GM13977 (cell line): ENCODE measurements around the gene SEPTIN2.

Source experiments
- DNase-seq: peaks from one replicate; pipeline ENCODE4 v3.0.0; 2012; ENCODE audit warnings: low spot score
- in situ Hi-C: fragments of 300-500 bp; cut with MboI; formaldehyde crosslinking; loops from one replicate; pipeline ENCODE4 v1.12.0; 2022; ENCODE audit warnings: low sequenced_read_pairs, low pct_unique_long_range_greater_than_20kb, mixed read lengths, inconsistent platforms; ENCODE audit not compliant: unreplicated experiment
- TF ChIP-seq, protein P1 (sequence below): IDR thresholded peaks from 2 replicates; pipeline ENCODE4 v1.5.1; 2012; ENCODE audit warnings: mild to moderate bottlenecking, control low read depth; ENCODE audit not compliant: insufficient read depth; ENCODE audit errors: extremely low read depth, missing control alignments

SEPTIN2 gene

GRCh38 chr2:241329669-241330615, 14.2 kb downstream of the SEPTIN2 start:
- TF ChIP-seq, protein P1, sequence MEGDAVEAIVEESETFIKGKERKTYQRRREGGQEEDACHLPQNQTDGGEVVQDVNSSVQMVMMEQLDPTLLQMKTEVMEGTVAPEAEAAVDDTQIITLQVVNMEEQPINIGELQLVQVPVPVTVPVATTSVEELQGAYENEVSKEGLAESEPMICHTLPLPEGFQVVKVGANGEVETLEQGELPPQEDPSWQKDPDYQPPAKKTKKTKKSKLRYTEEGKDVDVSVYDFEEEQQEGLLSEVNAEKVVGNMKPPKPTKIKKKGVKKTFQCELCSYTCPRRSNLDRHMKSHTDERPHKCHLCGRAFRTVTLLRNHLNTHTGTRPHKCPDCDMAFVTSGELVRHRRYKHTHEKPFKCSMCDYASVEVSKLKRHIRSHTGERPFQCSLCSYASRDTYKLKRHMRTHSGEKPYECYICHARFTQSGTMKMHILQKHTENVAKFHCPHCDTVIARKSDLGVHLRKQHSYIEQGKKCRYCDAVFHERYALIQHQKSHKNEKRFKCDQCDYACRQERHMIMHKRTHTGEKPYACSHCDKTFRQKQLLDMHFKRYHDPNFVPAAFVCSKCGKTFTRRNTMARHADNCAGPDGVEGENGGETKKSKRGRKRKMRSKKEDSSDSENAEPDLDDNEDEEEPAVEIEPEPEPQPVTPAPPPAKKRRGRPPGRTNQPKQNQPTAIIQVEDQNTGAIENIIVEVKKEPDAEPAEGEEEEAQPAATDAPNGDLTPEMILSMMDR: no peak
- DNase-seq: no peak
- in situ Hi-C loops: no loop called here

DNA sequence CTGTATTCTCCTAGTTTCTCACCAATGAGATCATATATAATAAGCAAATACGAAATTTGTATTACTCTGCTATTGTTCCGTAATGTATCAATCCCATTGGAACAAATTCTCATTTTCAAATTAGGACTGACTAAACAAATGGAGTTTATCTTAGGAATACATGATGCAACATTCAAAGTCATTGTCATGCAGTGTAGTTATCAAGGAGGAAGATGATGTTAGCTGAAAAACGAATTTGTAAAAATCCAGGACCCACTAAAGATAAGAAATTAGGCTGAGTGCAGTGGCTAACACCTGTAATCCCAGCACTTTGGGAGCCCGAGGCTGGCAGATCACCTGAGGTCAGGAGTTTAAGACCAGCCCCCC, 14.9 kb downstream of the SEPTIN2 start:
- DNase-seq: no peak
- TF ChIP-seq, protein P1: no peak
- in situ Hi-C loops: no loop called here

DNA sequence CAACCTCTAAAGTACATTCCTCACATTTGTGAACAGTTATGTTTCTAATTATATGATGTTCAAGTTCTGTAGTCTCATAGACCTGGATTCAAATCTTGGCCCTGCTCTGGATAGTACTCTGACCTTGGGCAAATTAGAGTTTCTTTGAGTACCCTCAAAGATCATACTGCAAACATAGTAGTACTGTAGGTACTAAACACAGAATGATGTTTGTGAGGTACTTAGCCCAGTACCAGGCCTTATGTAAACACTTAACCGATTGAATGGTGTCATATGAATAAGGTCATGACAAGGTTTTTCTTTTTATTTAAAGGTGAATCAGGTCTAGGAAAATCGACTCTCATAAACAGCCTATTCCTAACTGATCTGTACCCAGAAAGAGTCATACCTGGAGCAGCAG, 19.1 kb downstream of the SEPTIN2 start:
- no peak for DNase-seq
- TF ChIP-seq, protein P1: no peak
- in situ Hi-C loops: no loop called here

DNA sequence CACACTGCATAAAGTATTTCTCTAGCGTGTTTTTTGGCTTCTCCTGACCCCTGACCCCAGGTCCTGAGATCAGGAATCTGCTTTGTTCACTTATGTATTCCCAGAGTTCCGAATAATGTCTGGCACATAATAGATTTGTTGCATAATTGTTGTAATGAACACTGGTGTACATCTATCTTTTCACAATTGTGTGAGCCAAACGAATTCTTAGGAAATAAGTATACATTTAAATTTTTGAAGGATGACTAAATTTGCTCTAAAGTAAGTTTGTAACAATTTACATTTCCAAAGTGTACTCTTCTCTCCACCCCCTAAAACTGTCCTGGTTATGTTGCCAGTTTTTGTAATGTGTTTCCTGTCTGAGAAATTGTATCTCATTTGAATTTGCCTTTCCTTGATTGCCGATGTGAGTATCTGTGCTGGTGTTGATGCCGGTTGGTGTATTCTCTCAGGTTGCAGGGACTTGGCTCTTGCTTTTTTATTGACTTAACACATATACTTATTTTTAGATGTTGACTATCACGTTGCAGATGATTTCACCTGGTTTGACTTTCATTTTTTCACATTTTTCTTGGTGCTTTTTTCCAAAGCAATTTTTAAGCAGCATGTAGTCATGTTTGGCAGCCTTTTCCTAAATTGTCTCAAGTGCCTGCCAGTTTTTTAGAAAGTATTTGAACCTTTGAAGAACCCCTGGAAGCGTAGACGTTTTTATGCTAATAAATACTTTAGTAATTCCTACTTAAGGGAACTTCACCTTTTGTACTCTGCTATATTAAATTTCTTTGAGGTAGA, 24.3 kb downstream of the SEPTIN2 start:
- in situ Hi-C loops: no loop called here
- TF ChIP-seq, protein P1: no peak
- no peak for DNase-seq

- TF ChIP-seq, protein P1: no peak
- no peak for DNase-seq
- in situ Hi-C loops: no loop called here
Observed at GRCh38 chr2:241340631-241341163, 25.0 kb downstream of the SEPTIN2 start.

DNA sequence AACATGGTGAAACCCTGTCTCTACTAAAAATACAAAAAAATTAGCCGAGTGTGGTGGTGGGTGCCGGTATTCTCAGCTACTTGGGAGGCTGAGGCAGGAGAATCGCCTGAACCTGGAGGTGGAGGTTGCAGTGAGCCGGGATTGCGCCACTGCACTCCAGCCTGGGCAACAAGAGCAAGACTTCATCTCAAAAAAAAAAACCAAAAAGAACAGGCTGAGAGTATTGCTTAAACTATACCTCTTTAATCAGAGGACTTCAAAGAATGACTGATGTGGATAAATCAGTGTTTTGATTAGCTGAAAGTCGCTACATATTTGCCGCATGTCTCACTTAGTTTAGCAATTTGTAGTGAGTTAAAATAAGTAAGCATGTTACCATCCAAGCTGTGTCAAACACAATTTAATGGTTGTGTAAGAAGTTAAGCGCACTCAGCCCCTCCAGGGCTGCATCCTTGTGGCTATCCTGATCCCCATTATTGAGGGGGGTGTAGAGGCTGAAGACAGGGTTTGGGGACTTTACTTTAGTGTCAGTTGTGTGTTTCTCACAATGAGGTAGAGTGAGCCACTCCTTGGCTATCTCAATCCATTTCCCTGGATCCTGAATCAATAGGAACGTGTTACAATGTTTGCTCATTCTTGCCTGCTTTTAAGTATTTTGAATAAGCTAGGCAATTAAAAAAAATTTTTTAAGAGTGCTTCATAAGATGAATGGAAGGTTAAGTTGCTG, 29.4 kb downstream of the SEPTIN2 start:
- DNase-seq: no peak
- TF ChIP-seq, protein P1: no peak
- in situ Hi-C loops: no loop called here
